ENCODE measurements around the gene JAK1.

DNA sequence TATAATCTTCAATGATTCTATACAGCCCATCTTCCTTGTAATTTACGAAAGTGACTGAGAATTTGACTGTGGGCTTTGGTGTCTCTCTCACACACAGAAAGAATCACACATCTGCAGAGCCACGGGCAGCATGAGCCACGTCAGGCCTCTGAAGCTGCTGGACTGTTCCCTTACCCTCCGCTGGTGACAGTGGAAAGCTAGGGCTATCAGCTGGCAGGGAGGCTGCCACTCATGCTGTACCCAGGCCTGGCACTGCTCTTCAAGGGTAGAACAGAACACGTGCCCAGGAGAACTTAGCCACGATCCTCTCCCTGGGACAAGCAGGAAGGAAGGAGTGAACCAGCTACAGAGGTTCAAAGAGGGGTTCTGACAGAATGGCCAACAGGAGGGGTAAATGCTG, 90.7 kb downstream of the JAK1 start:
- TF ChIP-seq, protein P1, sequence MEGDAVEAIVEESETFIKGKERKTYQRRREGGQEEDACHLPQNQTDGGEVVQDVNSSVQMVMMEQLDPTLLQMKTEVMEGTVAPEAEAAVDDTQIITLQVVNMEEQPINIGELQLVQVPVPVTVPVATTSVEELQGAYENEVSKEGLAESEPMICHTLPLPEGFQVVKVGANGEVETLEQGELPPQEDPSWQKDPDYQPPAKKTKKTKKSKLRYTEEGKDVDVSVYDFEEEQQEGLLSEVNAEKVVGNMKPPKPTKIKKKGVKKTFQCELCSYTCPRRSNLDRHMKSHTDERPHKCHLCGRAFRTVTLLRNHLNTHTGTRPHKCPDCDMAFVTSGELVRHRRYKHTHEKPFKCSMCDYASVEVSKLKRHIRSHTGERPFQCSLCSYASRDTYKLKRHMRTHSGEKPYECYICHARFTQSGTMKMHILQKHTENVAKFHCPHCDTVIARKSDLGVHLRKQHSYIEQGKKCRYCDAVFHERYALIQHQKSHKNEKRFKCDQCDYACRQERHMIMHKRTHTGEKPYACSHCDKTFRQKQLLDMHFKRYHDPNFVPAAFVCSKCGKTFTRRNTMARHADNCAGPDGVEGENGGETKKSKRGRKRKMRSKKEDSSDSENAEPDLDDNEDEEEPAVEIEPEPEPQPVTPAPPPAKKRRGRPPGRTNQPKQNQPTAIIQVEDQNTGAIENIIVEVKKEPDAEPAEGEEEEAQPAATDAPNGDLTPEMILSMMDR (IDR thresholded peaks at IDR 0.05): no peak
- TF ChIP-seq POLR2A (IDR thresholded peaks at IDR 0.05) (no peak), POLR2AphosphoS5 (IDR thresholded peaks at IDR 0.05) (no peak)

Measured in breast epithelium (tissue), 3 donors.